OCI-LY7 (cell line): ENCODE measurements around the gene SUGP2. TPM values are rescaled to one million over a fixed set of nuclear protein-coding genes. Genes with fewer than 3 reads are reported as not detected.
"Not testable (repeated sequence)": the region's sequence is repeated elsewhere in the genome, so short reads cannot be mapped to it uniquely, and the experiment has no call there.

ENCODE experiments used
- BruUV-seq: library from RNA; stranded (reverse); fragments of 400-500 nt; replicated peaks from 2 replicates; lab custom pipeline; 2021; lab: Mats Ljungman, UMichigan
- CTCF ChIA-PET: fragments of 300-600 bp; sonication (Branson Sonifier 250); formaldehyde crosslinking; loops from one replicate; lab custom pipeline; 2022; ENCODE audit warnings: antibody characterized with exemption; ENCODE audit not compliant: unreplicated experiment; lab: Charles Lee
- POLR2A ChIA-PET: fragments of 300-600 bp; sonication (Branson Sonifier 250); formaldehyde crosslinking; loops from one replicate; lab custom pipeline; 2022; ENCODE audit warnings: antibody characterized with exemption; lab: Charles Lee
- DNase-seq: peaks from one replicate; pipeline ENCODE4 v3.0.0-alpha.2; 2015; ENCODE audit warnings: low spot score
- H2AFZ ChIP-seq: fragments of 200-600 bp; sonication (generic), shearing (Covaris generic); 2 replicates; pipeline ENCODE4 v1.6.1; 2014; ENCODE audit warnings: mild to moderate bottlenecking, antibody characterized with exemption, low read length, moderate library complexity
- H3K27ac ChIP-seq: fragments of 200-600 bp; sonication (generic); 2 replicates; pipeline ENCODE4 v1.5.1; 2014; ENCODE audit warnings: mixed run types, low read depth, mild to moderate bottlenecking, moderate library complexity, low read length, inconsistent platforms; ENCODE audit not compliant: poor library complexity, severe bottlenecking
- H3K36me3 ChIP-seq: fragments of 200-600 bp; sonication (generic); 2 replicates; pipeline ENCODE4 v1.6.1; 2014; ENCODE audit warnings: mild to moderate bottlenecking, antibody characterized with exemption, low read length, moderate library complexity, mixed read lengths; ENCODE audit not compliant: insufficient read depth
- H3K4me1 ChIP-seq: fragments of 200-600 bp; sonication (generic); 2 replicates; pipeline ENCODE4 v1.5.1; 2014; ENCODE audit warnings: mild to moderate bottlenecking, low read length; ENCODE audit not compliant: insufficient read depth, poor library complexity, severe bottlenecking
- H3K4me2 ChIP-seq: fragments of 200-600 bp; sonication (generic); 2 replicates; pipeline ENCODE4 v1.6.1; 2014; ENCODE audit warnings: mild to moderate bottlenecking, low read length
- H3K4me3 ChIP-seq: fragments of 200-600 bp; sonication (generic); 2 replicates; pipeline ENCODE4 v1.5.1; 2014; ENCODE audit warnings: mild to moderate bottlenecking, low read depth, low read length; ENCODE audit not compliant: poor library complexity, severe bottlenecking
- H3K79me2 ChIP-seq: fragments of 200-600 bp; sonication (generic); 2 replicates; pipeline ENCODE4 v1.6.1; 2016; ENCODE audit warnings: low read depth, mild to moderate bottlenecking, low read length, moderate library complexity, mixed read lengths; ENCODE audit not compliant: insufficient read depth
- H3K9me2 ChIP-seq: fragments of 200-600 bp; sonication (generic); 2 replicates; pipeline ENCODE4 v1.6.1; 2016; ENCODE audit warnings: mild to moderate bottlenecking, low read length, mixed read lengths; ENCODE audit not compliant: insufficient read depth
- H3K9me3 ChIP-seq: fragments of 200-600 bp; sonication (generic); 2 replicates; pipeline ENCODE4 v1.6.1; 2014; ENCODE audit warnings: mild to moderate bottlenecking, mixed run types, low read length, mixed read lengths
- H4K20me1 ChIP-seq: fragments of 200-600 bp; sonication (generic); 2 replicates; pipeline ENCODE4 v1.6.1; 2014; ENCODE audit warnings: mild to moderate bottlenecking, antibody characterized with exemption, low read length, moderate library complexity, mixed read lengths; ENCODE audit not compliant: insufficient read depth
- CTCF ChIP-seq: fragments of 200-600 bp; sonication (generic); conservative IDR thresholded peaks from 2 replicates; pipeline ENCODE4 v1.5.1; 2014; ENCODE audit warnings: mild to moderate bottlenecking, antibody characterized with exemption, low read length, moderate library complexity, mixed read lengths
- EZH2phosphoT487 ChIP-seq: fragments of 200-600 bp; sonication (generic); IDR thresholded peaks from 2 replicates; pipeline ENCODE4 v1.6.1; 2018; ENCODE audit warnings: low read depth, borderline replicate concordance, mild to moderate bottlenecking, mixed run types, antibody characterized with exemption, low read length, moderate library complexity, mixed read lengths
- intact Hi-C: fragments of 100-400 bp; cut with micrococcal nuclease; formaldehyde crosslinking; loops from one replicate; pipeline ENCODE4 v1.10.0; 2022; ENCODE audit not compliant: unreplicated experiment
- total RNA-seq, 2 experiments: library from RNA; depleted of rRNA in 1 of 2; stranded (reverse); fragments of >200 nt in 1 of 2; shearing (Covaris generic) in 1 of 2; gene quantifications; 2 replicates each; pipeline ENCODE4 v1.2.3, GENCODE V29; 2014 to 2022

SUGP2 gene
- total RNA-seq, 2 experiments from 2014 or later, result 111 to 229 TPM

DNA sequence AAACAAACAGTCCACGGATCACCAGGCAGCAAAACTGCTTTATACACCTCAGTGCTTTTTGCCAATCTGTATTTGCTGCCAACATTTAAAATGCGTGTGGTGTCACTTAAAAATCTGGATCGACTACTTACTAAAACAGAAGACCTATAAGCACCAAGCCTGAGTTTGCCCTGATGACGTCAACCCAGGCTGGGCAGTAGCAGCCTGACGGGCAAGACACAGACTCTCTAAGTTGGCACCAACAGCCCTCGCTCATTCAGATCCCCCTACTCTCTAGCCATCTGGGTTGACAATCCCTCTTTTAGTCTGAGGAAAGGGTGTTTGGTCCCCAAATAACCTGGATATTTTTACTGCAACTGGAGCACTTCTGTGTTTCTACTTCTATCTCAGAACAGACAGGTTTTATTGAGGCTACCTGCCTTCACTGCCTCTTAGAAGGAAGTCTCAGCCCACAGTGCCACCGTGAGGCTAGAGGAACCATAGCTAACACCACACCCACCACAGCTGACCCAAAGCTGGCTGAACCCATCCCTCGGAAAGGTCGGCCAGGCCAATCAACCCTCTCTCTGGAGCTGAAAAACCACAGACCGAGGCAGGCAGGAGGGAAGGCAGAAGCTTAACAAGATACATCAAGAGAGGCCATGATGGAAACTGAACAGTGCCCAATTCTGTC, 6.9 kb downstream of the SUGP2 start:
- intact Hi-C loops, result no loop called here
- no peaks in the 10 kb centered on the region for H3K9me3 ChIP-seq
- H4K20me1 ChIP-seq, result peaks cover 15% of the 10 kb centered on the region; the same call in 1 of the 2 replicates
- BruUV-seq, result no TSS peak
- no peaks in the 10 kb centered on the region for H3K9me2 ChIP-seq
- DNase-seq, result peak; percentile 11
- no peak overlapping the region for H2AFZ ChIP-seq
- H3K79me2 ChIP-seq, result peaks cover 70% of the 10 kb centered on the region
- H3K36me3 ChIP-seq, result peaks cover 97% of the 10 kb centered on the region
- POLR2A ChIA-PET, result interaction anchor here (0.7 kb wide), 1 partner anchor 77 kb away, joined by 3 read pairs; no protein-coding TSS in a partner anchor
- CTCF ChIA-PET, result no interaction called here
- H3K4me2 ChIP-seq, result no peak overlapping the region
- no peak overlapping the region for H3K27ac ChIP-seq
- TF ChIP-seq EZH2phosphoT487 (no peak), CTCF (peak; percentile 61)
- H3K4me3 ChIP-seq, result no peak overlapping the region
- peaks cover 13% of the 10 kb centered on the region for H3K4me1 ChIP-seq

GRCh38 chr19:19025861-19026260, 7.5 kb downstream of the SUGP2 start:
- intact Hi-C loops, result no loop called here
- Histone ChIP-seq H3K9me3 (no peaks in the 10 kb centered on the region), H2AFZ (no peak overlapping the region), H3K4me3 (no peak overlapping the region), H3K27ac (no peak overlapping the region), H3K9me2 (no peaks in the 10 kb centered on the region), H3K36me3 (peaks cover 96% of the 10 kb centered on the region), H3K4me1 (peaks cover 13% of the 10 kb centered on the region), H3K79me2 (peaks cover 70% of the 10 kb centered on the region), H3K4me2 (no peak overlapping the region), H4K20me1 (peaks cover 19% of the 10 kb centered on the region; the same call in 1 of the 2 replicates)
- no peak for DNase-seq
- BruUV-seq, result no TSS peak
- ChIA-PET POLR2A (interaction anchor here (0.7 kb wide), 1 partner anchor 76 kb away, joined by 3 read pairs; no protein-coding TSS in a partner anchor), CTCF (no interaction called here)
- TF ChIP-seq EZH2phosphoT487, result no peak

GRCh38 chr19:19023376-19023775, 9.9 kb downstream of the SUGP2 start:
- intact Hi-C loops, H3K4me1 ChIP-seq, H2AFZ ChIP-seq, H3K27ac ChIP-seq, H3K9me2 ChIP-seq, POLR2A ChIA-PET, H3K4me2 ChIP-seq, H3K9me3 ChIP-seq, H3K4me3 ChIP-seq, CTCF ChIA-PET, DNase-seq, BruUV-seq: not testable (repeated sequence)
- H3K36me3 ChIP-seq, result peaks cover 96% of the 10 kb centered on the region
- H4K20me1 ChIP-seq, result peaks cover 19% of the 10 kb centered on the region; the same call in 1 of the 2 replicates
- H3K79me2 ChIP-seq, result peaks cover 76% of the 10 kb centered on the region
